Neuronal stem cell (in vitro differentiated cells): ENCODE results near the gene EVI5L.
"Not testable (repeated sequence)": the region's sequence is repeated elsewhere in the genome, so short reads cannot be mapped to it uniquely, and the experiment has no call there.

ENCODE experiments used
- DNase-seq: peaks from one replicate; pipeline ENCODE4 v3.0.0-alpha.2; 2013; ENCODE audit warnings: low spot score
- H2AFZ ChIP-seq: one replicate; pipeline ENCODE4 v1.6.1; 2013; ENCODE audit warnings: mild to moderate bottlenecking, low read length, inconsistent platforms
- H2AK5ac ChIP-seq: 2 replicates; pipeline ENCODE4 v1.6.1; 2013; ENCODE audit warnings: low read depth, mild to moderate bottlenecking, inconsistent platforms, low read length, moderate library complexity, mixed read lengths
- H2BK120ac ChIP-seq: 2 replicates; pipeline ENCODE4 v1.6.1; 2013; ENCODE audit warnings: low read depth, mild to moderate bottlenecking, inconsistent platforms, low read length, moderate library complexity, mixed read lengths
- H2BK12ac ChIP-seq: one replicate; pipeline ENCODE4 v1.6.1; 2013; ENCODE audit warnings: low read length, inconsistent platforms
- H2BK15ac ChIP-seq: 2 replicates; pipeline ENCODE4 v1.6.1; 2013; ENCODE audit warnings: mild to moderate bottlenecking, low read length, inconsistent platforms, mixed read lengths
- H2BK5ac ChIP-seq: one replicate; pipeline ENCODE4 v1.6.1; 2013; ENCODE audit warnings: inconsistent platforms, mild to moderate bottlenecking, low read length, moderate library complexity
- H3K14ac ChIP-seq: one replicate; pipeline ENCODE4 v1.6.1; 2013; ENCODE audit warnings: low read length, inconsistent platforms
- H3K18ac ChIP-seq: 2 replicates; pipeline ENCODE4 v1.6.1; 2013; ENCODE audit warnings: low read length, inconsistent platforms
- H3K23ac ChIP-seq: 2 replicates; pipeline ENCODE4 v1.6.1; 2013; ENCODE audit warnings: low read depth, mild to moderate bottlenecking, mixed read lengths, low read length, inconsistent platforms; ENCODE audit not compliant: poor library complexity
- H3K27ac ChIP-seq: replicated peaks from 3 replicates; pipeline ENCODE4 v1.5.1; 2013; ENCODE audit warnings: low read length, inconsistent platforms
- H3K27me3 ChIP-seq, 3 experiments: 2 replicates each; pipeline ENCODE4 v1.6.1; 2013; ENCODE audit warnings: low read length in 3 of 3, mild to moderate bottlenecking in 2 of 3, inconsistent platforms in 1 of 3, low read depth in 1 of 3, mixed read lengths in 1 of 3, moderate library complexity in 1 of 3; ENCODE audit not compliant: control insufficient read depth in 3 of 3, insufficient read depth in 3 of 3
- H3K36me3 ChIP-seq, 2 donors: replicated peaks in 1 of 2; 2 replicates each; pipeline ENCODE4 v1.6.1; 2013; ENCODE audit warnings: low read length in 2 of 2; ENCODE audit not compliant: control insufficient read depth in 2 of 2, insufficient read depth in 2 of 2
- H3K4ac ChIP-seq: 2 replicates; pipeline ENCODE4 v1.6.1; 2013; ENCODE audit warnings: inconsistent platforms, mild to moderate bottlenecking, low read length, moderate library complexity
- H3K4me1 ChIP-seq, 2 donors: 1 replicate in 1 of 2; 2 replicates in 1 of 2; pipeline ENCODE4 v1.6.1; 2013; ENCODE audit warnings: low read length in 2 of 2, low read depth in 1 of 2; ENCODE audit not compliant: control insufficient read depth in 2 of 2, insufficient read depth in 1 of 2
- H3K4me2 ChIP-seq: one replicate; pipeline ENCODE4 v1.6.1; 2013; ENCODE audit warnings: mild to moderate bottlenecking, low read length, inconsistent platforms; ENCODE audit not compliant: insufficient read depth, poor library complexity, severe bottlenecking
- H3K4me3 ChIP-seq, 2 donors: 2 replicates each; pipeline ENCODE4 v1.5.1; 2013; ENCODE audit warnings: low read length in 2 of 2, mild to moderate bottlenecking in 2 of 2, inconsistent platforms in 1 of 2, moderate library complexity in 1 of 2
- H3K79me1 ChIP-seq: one replicate; pipeline ENCODE4 v1.6.1; 2013; ENCODE audit warnings: low read depth, mild to moderate bottlenecking, inconsistent platforms, low read length, moderate library complexity
- H3K9ac ChIP-seq: one replicate; pipeline ENCODE4 v1.6.1; 2013; ENCODE audit warnings: mild to moderate bottlenecking, low read depth, low read length, inconsistent platforms; ENCODE audit not compliant: poor library complexity
- H3K9me3 ChIP-seq, 2 donors: replicated peaks in 1 of 2; 2 replicates each; pipeline versions ENCODE3 to v1.6.1; 2013; ENCODE audit warnings: low read length in 2 of 2, mild to moderate bottlenecking in 2 of 2, inconsistent platforms in 1 of 2, low read depth in 1 of 2, mixed read lengths in 1 of 2, moderate library complexity in 1 of 2; ENCODE audit not compliant: control insufficient read depth in 2 of 2, insufficient read depth in 1 of 2
- H4K8ac ChIP-seq: one replicate; pipeline ENCODE4 v1.6.1; 2013; ENCODE audit warnings: low read depth, mild to moderate bottlenecking, inconsistent platforms, low read length, moderate library complexity
- H4K91ac ChIP-seq: one replicate; pipeline ENCODE4 v1.6.1; 2013; ENCODE audit warnings: low read length, low read depth, mild to moderate bottlenecking, inconsistent platforms; ENCODE audit not compliant: poor library complexity
- WGBS, 2 donors: extraction: QIAGEN DNeasy Blood & Tissue Kit; methylation state at CpG; one replicate each; pipeline ENCODE4 v1.1.7; 2013; ENCODE audit warnings: missing lambda C conversion rate in 2 of 2, mixed read lengths in 1 of 2; ENCODE audit not compliant: insufficient read length in 2 of 2, insufficient replicate concordance in 1 of 2; ENCODE audit errors: extremely low coverage in 2 of 2; 5-methylcytosine and 5-hydroxymethylcytosine counted together

The EVI5L gene

GRCh38 chr19:7815325-7815724, 14.7 kb upstream of the EVI5L start:
- WGBS, 2 donors, result no CpG with 5 or more reads among the region's 10 CpGs

GRCh38 chr19:7816040-7816439, 14.0 kb upstream of the EVI5L start:
- H2AK5ac ChIP-seq, H3K14ac ChIP-seq, H3K23ac ChIP-seq, H3K27me3 ChIP-seq, H3K79me1 ChIP-seq, H3K4me3 ChIP-seq, H3K4ac ChIP-seq, H4K8ac ChIP-seq, H2AFZ ChIP-seq, H2BK12ac ChIP-seq, H3K36me3 ChIP-seq, H2BK5ac ChIP-seq, H3K27ac ChIP-seq, H3K4me1 ChIP-seq, H3K9ac ChIP-seq, H2BK15ac ChIP-seq, H3K4me2 ChIP-seq, H3K18ac ChIP-seq, DNase-seq, H4K91ac ChIP-seq, H2BK120ac ChIP-seq, H3K9me3 ChIP-seq: not testable (repeated sequence)
- no CpG with 5 or more reads among the region's 3 CpGs for WGBS, 2 donors

More at GRCh38 chr19:7815325-7815724, 14.7 kb upstream of the EVI5L start:
- Histone ChIP-seq H2BK15ac (no peak overlapping the region), H3K23ac (no peak overlapping the region), H3K27ac (no peak overlapping the region), H3K4ac (no peak overlapping the region), H3K14ac (no peak overlapping the region), H3K9me3 (peaks cover 4 to 6% of the 10 kb centered on the region in 2 donors), H2BK12ac (no peak overlapping the region), H4K8ac (no peak overlapping the region), H3K4me3 (no peak overlapping the region), H3K4me1 (no peaks in the 10 kb centered on the region), H2AFZ (no peak overlapping the region), H2BK120ac (no peak overlapping the region), H3K79me1 (no peaks in the 10 kb centered on the region), H4K91ac (no peak overlapping the region), H3K27me3 (no peaks in the 10 kb centered on the region), H2AK5ac (no peak overlapping the region), H3K4me2 (no peak overlapping the region), H2BK5ac (no peak overlapping the region), H3K18ac (no peak overlapping the region), H3K36me3 (no peaks in the 10 kb centered on the region), H3K9ac (no peak overlapping the region)
- no peak for DNase-seq

GRCh38 chr19:7817801-7818200, 12.2 kb upstream of the EVI5L start:
- Histone ChIP-seq H2AK5ac (no peak overlapping the region), H4K8ac (no peak overlapping the region), H3K27me3 (peaks cover 0 to 8% (median 0%) of the 10 kb centered on the region in 3 experiments), H3K79me1 (no peaks in the 10 kb centered on the region), H4K91ac (no peak overlapping the region), H2BK15ac (no peak overlapping the region), H3K18ac (no peak overlapping the region), H3K4me2 (no peak overlapping the region), H3K36me3 (no peaks in the 10 kb centered on the region), H3K23ac (no peak overlapping the region), H3K27ac (no peak overlapping the region), H3K4ac (no peak overlapping the region), H2BK120ac (no peak overlapping the region), H3K14ac (no peak overlapping the region), H2BK5ac (no peak overlapping the region), H3K4me1 (no peaks in the 10 kb centered on the region), H3K4me3 (no peak overlapping the region), H2AFZ (no peak overlapping the region), H3K9ac (no peak overlapping the region), H3K9me3 (peaks cover 0 to 6% of the 10 kb centered on the region in 2 donors), H2BK12ac (no peak overlapping the region)
- no CpG with 5 or more reads among the region's 1 CpG for WGBS, 2 donors
- DNase-seq, result no peak

- H3K4me1 ChIP-seq, result no peaks in the 10 kb centered on the region
- no peak overlapping the region for H3K4ac ChIP-seq
- H3K36me3 ChIP-seq, result no peaks in the 10 kb centered on the region
- H2BK15ac ChIP-seq, result no peak overlapping the region
- H3K4me3 ChIP-seq, result no peak overlapping the region
- no peak overlapping the region for H3K4me2 ChIP-seq
- H3K14ac ChIP-seq, result no peak overlapping the region
- H2BK12ac ChIP-seq, result no peak overlapping the region
- peaks cover 0 to 6% of the 10 kb centered on the region in 2 donors for H3K9me3 ChIP-seq
- no peak overlapping the region for H4K8ac ChIP-seq
- H2AFZ ChIP-seq, result no peak overlapping the region
- WGBS, 2 donors, result no CpG with 5 or more reads among the region's 2 CpGs
- H3K27me3 ChIP-seq, result peaks cover 0 to 8% (median 0%) of the 10 kb centered on the region in 3 experiments
- H2AK5ac ChIP-seq, result no peak overlapping the region
- H3K9ac ChIP-seq, result no peak overlapping the region
- no peaks in the 10 kb centered on the region for H3K79me1 ChIP-seq
- no peak overlapping the region for H3K27ac ChIP-seq
- no peak overlapping the region for H3K18ac ChIP-seq
- no peak overlapping the region for H2BK120ac ChIP-seq
- no peak overlapping the region for H3K23ac ChIP-seq
- no peak for DNase-seq
- H4K91ac ChIP-seq, result no peak overlapping the region
- no peak overlapping the region for H2BK5ac ChIP-seq
These were observed 11.2 kb upstream of the EVI5L start for GRCh38 chr19:7818806-7819205.
